ENCODE data around the gene SYNPO2. TPM values are rescaled to one million over a fixed set of nuclear protein-coding genes. Genes with fewer than 3 reads are reported as not detected.

The SYNPO2 gene
- total and polyA plus RNA-seq, 2 of the 8 experiments (the other 6 are each of a cell fraction or from before 2014, with no cell fraction given) = 0.50 to 4.2 TPM

GRCh38 chr4:119053997-119054396, 165.3 kb downstream of the SYNPO2 start (continued):
- TF ChIP-seq SRF (IDR thresholded peaks at IDR 0.05; ENCODE audit: low read depth, low read length) = no peak
- no peak for TF ChIP-seq TBP (IDR thresholded peaks at IDR 0.05; ENCODE audit: low read depth, low read length)
- TF ChIP-seq RFX5 (IDR thresholded peaks at IDR 0.05; ENCODE audit: borderline replicate concordance, low read depth, low read length) = no peak
- no peak for TF ChIP-seq CTCF (IDR thresholded peaks at IDR 0.05; ENCODE audit: control extremely low read depth in 1 of 3, insufficient read depth in 1 of 3, low read depth in 1 of 3, low read length in 3 of 3)
- no peak for TF ChIP-seq SUZ12 (IDR thresholded peaks at IDR 0.05; ENCODE audit: low read length)
- no peak for TF ChIP-seq NANOG (IDR thresholded peaks at IDR 0.05; ENCODE audit: insufficient read depth, low read depth, low read length, poor library complexity, severe bottlenecking)

All from H1 (cell line).